ENCODE data around the gene RAVER2.

DNA sequence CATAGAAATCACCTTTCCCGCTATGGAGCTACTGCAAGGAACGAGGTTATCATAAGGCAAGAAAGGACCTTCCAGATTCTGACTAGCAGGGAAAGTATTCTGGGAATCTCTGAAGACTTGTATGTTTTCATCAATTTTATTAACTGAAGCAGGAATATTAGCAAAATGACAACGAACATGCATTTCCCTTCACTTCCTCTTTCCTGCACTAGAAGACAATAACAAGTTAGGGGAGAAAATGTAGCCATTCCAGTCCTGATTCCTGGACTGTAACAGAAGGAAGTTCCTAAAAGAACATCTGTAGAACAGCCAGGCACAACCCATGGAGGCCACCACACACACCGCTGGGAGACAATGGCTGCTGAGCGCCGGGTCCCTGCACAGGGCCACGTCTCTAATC, 106.8 kb downstream of the RAVER2 start:
- TF ChIP-seq, protein P1, sequence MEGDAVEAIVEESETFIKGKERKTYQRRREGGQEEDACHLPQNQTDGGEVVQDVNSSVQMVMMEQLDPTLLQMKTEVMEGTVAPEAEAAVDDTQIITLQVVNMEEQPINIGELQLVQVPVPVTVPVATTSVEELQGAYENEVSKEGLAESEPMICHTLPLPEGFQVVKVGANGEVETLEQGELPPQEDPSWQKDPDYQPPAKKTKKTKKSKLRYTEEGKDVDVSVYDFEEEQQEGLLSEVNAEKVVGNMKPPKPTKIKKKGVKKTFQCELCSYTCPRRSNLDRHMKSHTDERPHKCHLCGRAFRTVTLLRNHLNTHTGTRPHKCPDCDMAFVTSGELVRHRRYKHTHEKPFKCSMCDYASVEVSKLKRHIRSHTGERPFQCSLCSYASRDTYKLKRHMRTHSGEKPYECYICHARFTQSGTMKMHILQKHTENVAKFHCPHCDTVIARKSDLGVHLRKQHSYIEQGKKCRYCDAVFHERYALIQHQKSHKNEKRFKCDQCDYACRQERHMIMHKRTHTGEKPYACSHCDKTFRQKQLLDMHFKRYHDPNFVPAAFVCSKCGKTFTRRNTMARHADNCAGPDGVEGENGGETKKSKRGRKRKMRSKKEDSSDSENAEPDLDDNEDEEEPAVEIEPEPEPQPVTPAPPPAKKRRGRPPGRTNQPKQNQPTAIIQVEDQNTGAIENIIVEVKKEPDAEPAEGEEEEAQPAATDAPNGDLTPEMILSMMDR (IDR thresholded peaks at IDR 0.05): no peak
- TF ChIP-seq POLR2A (IDR thresholded peaks at IDR 0.05): no peak

Data from testis (tissue), 2 donors.